ENCODE measurements around the gene FADS1.

The FADS1 gene

DNA sequence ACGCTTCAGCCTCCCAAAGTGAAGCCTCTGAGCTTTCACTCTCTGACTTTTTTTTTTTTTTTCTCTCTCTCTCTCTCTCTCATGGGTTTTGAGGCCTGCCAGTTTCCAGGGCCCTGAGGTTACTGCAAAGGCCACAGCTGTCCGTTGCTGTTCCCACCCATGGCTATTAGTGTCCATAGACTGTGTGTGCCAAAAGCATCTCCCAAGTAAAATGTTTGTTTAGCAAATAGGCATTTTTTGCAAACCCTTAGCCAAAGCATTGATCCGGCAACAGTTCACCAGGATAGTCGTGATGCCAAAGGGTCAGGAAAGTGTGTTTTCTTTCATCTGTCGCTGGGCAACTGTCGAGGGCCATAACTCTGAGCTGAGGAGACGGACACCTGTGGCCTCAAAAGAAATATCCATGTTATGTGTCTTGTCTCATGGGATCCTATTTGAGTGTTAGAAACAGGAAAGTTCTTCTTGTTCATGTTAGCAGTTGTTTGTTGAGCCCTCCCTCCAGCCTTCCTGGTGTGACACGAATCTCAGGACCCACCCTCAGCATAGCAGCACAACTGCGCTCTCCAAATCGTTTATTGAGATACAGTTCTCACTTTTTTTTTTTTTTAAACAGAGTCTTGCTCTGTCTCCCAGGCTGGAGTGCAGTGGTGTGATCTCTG, 29.7 kb upstream of the FADS1 start:
- DNase-seq (ENCODE audit: low read depth, low spot score) = no peak

DNA sequence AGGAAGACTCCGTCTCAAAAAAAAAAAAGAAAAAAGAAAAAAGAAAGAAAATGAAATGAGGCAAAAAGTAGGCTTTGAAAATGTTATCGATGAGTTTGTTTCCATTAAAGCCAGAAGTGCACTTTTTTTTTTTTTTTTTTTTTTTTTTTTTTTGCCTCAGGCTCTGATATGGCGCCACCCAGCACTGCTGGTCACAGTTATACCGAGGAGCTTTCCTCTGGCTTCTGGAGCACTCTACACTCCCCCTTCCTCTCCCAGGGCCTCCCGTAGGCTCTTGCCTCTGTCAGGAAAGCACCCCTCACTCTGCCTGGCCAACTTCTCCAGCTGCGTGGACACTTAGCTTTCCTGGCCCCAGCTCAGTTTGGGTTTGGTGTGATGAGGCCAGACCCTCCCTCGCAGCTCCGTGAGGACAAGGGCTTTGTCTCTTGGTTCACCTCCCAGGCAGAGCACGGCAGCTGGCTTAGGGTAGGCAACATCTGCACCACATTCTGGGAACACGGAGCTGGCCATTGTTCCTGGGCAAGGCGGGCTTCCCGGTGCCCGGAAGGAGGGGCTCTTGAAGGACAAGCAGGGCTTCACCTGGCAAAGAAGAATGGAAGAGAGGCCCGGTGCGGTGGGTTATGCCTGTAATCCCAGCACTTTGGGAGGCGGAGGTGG, 28.2 kb upstream of the FADS1 start:
- no peak for DNase-seq (ENCODE audit: low read depth, low spot score)

DNA sequence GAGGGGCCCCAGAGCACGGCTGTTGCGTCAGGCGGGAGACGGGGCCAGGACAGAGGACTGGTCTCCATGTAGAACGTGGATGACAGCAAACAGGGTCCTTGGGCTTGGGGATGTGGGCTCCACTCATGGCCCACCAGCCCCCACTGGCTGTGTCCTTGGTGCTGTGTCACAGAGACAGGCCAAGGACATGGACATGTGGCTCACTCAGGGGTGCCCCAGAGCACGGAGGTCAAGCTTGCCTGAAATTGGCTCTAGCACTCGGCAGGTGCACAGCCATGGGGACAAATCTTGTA, 25.7 kb upstream of the FADS1 start:
- no peak for DNase-seq (ENCODE audit: low read depth, low spot score)

DNA sequence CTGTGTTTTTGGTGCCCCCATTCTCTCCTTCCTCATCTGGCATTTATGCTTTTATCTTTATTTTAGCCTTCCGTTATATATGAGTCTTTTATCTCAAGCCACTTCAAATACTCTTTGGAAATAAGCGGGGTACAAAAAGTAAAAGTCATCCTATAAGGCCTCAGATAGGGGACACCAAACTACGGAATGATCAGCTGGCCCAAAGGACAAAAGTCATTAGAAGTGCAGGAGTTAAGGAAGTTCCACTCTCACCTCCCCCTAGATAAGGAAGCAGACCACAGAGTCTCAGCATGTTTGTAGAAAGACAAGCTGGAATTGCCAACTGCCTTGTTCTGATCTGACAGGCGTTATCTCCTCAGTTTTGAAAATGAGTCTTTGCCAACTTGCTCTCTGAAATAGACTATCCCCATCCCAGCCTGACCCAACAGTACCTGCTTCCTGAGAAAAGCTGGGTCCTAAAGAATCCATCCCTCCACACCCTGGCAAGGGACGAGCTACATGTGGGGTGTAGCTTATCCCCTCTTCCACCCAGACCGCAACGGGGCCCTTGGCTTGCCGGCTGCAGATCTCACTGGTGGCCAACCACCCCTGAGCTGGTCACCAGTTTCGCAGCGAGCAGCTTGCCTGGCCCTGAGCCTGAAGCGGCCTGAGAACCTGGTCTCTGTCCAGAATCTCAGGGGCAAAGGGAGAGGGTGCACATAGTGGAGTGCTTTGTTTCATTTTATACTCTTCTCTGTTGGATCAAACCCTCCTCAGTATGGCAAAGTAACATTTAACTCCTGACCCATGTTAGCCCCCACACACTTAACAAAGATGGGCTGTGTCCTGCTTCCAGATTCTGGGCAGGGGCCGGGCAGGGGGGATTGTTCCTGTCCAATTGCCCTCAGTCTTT, 25.1 kb upstream of the FADS1 start:
- no peak for DNase-seq (ENCODE audit: low read depth, low spot score)

DNA sequence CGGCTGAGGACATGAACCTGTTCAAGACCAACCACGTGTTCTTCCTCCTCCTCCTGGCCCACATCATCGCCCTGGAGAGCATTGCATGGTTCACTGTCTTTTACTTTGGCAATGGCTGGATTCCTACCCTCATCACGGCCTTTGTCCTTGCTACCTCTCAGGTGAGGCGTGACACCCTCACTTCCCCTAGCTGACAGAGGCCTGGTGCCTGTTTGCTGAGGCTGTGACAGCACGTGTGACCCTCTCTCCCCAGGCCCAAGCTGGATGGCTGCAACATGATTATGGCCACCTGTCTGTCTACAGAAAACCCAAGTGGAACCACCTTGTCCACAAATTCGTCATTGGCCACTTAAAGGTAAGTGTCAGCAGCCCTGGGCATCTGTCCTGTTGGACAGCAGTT, 23.6 kb upstream of the FADS1 start:
- no peak for DNase-seq (ENCODE audit: low read depth, low spot score)

DNA sequence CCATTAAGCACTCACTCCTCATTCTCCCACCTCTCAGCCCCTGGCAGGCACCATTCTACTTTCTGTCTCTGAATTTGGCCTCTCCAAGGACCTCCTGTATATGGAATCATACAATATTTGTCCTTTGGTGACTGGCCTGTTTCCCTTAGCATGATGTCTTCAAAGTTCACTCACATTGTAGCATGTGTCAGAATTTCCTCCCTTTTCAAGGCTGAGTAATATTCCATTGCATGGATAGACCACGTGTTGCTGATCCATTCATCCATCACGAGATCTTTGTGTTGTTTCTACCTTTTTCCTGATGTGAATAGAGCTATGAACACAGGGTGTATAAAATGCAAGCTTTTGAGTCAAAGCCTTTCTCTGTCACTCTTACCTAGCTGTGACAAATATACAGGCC, 22.9 kb upstream of the FADS1 start:
- DNase-seq (ENCODE audit: low read depth, low spot score) = no peak

DNA sequence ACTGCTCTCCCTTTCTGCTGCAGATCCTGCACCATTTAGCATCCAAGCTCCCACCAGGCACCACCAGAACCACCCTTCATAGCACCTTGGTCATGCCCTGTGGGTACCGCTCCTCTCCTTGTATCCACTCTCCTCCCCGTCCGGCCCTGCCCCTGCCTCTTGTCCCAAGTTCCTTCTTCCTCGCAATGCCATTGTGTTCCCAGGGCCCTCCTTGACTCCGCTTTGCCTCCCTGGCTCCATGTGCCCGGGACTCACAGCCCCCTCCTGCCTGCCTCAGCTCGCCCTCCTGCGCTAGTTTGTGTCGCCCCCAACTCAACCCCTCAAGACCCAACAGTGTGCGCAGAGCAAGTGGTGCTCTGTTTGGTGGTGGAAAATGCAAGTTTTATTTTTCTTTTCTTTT, 22.1 kb upstream of the FADS1 start:
- DNase-seq (ENCODE audit: low read depth, low spot score) = no peak

DNA sequence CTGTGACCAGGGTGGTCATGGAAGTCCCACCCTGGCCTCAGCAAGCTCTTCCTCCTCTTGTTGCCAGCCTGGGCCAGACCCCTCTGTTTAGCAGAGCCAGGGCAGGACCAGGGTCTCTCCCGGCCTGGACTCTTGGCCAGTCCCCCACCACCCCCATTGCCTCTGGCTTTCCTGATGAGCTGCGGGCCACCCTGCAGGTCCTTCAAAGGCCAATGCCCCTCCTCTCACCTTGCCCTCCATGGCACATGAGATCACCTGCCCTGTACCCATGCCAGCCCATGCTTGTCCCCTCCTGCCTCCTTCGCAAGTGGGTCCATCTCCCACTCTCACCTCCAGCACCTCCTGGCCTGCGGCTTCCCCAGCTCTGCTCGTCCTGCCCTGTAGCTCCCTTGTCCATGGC, 21.7 kb upstream of the FADS1 start:
- no peak for DNase-seq (ENCODE audit: low read depth, low spot score)

DNA sequence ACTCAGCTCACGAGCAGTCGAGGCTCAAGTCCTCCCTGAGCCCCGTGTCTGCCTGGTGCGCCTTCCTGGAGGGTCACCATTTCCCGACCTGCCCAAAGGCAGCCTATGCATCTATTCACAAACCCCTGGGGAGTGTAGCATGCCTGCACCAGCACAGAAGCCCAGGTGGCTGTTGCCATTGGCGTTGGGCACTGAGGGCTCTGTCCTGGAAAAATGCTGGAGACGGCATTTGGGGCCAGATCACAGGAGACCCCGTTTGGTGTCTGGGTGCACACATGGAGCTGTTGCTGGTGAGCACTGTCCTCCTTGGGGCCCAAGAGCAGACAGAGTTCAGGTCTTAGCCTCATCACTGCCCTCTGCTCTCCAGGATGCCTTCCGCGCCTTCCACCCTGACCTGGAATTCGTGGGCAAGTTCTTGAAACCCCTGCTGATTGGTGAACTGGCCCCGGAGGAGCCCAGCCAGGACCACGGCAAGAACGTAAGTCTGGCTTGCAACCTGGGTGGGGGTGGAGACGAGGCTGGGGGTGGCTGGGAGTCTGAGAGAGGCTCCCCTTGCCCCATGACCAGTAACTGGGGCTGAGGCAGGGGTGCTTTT, 20.7 kb upstream of the FADS1 start:
- DNase-seq (ENCODE audit: low read depth, low spot score) = no peak

DNA sequence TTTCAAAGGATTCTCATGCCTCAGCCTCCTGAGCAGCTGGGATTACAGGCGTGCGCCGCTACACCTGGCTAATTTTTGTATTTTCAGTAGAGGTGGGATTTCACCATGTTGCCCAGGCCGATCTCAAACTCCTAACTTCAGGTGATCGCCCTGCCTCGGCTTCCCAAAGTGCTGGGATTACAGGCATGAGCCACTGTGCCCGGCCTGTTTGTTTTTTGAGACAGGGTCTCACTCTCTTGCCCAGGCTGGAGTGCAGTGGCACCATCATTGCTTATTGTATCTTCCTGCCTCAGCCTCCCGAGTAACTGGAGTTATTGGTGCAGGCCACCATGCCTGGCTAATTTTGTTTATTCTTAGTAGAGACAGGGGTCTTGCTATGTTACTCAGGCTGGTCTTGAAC, 19.4 kb upstream of the FADS1 start:
- DNase-seq (ENCODE audit: low read depth, low spot score) = no peak

DNA sequence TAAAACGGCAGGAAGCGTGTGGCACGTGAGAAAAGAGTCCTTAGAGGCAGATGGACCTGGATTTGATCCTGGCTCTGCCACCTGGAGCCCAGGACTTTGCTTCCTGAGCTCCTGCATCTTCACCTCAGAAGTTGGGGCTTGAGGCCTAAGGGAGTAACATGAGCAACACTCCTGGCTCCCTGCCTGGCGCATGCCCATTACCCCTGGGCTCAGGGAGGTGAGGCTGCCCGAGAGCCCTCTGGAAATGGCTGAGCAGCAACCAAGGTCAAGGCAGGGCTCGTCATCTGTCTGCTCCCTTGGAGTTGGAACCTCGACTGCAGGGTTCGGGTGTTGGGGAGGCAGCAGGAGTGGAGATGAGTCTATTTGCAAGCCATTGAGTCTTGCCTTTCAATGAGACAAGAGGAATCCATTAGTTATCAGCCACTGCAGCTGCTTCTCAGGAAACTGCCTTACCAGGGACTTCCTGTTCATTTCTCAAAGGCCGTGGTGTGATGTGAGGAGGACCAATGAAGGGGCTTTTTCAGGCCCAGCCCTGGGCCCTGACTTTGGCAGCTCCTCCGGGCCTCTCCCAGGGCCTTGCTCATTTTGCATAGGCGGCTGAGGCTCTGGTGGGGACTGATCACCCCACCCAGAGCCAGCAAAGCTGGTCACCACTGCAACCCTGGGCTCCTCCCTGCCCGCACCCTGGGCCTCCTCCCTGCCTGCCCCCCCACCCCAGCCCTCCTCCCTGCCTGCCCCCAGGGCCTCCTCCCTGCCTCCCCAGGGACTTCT, 17.7 kb upstream of the FADS1 start:
- no peak for DNase-seq (ENCODE audit: low read depth, low spot score)

DNA sequence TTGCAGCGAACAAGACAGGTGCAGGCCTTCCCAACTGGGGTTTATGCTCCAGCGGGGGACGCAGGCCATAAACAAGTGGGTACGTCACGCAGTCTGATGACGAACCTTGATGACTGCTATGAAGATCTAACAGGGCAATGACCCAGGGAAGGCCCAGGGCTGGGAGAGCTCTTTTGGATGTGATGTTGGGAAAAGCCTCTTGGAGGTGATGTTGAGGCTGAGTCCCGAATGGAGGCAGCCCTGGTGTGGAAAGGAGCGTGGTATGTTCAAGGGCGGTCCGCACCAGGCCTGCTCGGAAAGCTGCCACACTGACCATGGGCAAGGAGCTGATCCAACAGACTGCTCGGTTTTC, 17.1 kb upstream of the FADS1 start:
- DNase-seq (ENCODE audit: low read depth, low spot score) = no peak

DNA sequence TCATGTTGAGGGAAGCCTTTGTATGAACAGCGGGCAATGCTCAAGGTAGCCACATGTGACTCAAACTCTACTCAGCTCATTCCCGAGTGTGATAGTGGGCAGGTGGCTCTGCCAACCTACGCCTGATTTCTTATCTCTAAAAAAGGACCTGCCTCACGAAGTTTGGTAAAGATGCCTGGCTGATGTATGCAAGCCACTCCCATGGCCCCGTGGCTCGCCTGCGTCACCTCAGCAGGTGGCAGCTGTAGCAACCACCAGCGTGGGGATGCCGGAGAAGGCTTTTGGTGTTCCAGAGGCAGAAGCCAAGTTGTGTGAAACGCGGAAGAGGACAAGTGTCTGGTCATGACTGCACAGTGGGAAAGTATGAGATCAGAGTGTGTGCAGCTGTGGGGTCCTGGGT, 16.7 kb upstream of the FADS1 start:
- no peak for DNase-seq (ENCODE audit: low read depth, low spot score)

DNA sequence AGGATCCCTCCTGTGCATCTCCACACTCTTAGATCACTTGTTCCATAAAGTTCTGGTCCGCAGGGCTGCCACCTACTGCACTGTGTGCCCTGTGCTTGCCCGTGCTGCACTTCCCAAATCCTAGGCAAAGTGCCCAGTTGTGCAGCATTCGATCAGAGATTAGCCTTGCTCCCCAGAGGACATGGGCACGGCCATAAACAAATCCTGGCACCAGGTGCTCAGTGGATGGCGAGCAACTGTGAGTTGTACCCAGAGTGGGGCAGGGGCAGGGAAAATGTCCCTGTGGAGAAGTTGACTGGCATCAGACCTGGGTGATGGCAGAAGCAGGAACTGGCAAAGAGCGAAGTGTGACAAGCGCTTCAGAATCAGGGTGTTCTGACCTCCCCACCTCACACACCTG, 16.0 kb upstream of the FADS1 start:
- DNase-seq (ENCODE audit: low read depth, low spot score) = no peak

DNA sequence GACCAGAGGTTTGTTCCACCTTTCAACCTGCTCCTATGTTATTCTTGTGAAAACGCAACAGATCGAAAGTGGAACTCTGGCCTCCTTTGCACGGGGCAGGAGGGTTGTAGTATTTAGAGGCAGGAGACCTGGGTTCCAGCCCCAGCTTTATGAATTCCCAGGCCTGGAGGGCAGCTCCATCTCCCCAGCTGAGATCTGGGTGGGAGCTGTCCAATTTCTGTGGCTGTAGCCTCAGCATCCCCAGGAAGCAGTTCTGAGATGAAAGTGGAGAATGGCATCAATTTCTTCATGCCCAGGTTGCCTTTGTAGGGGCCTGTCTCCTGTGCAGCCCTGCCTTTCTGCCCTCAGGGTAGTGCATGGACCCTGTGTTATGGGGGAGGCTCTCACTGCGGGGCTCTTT, 15.4 kb upstream of the FADS1 start:
- no peak for DNase-seq (ENCODE audit: low read depth, low spot score)

DNA sequence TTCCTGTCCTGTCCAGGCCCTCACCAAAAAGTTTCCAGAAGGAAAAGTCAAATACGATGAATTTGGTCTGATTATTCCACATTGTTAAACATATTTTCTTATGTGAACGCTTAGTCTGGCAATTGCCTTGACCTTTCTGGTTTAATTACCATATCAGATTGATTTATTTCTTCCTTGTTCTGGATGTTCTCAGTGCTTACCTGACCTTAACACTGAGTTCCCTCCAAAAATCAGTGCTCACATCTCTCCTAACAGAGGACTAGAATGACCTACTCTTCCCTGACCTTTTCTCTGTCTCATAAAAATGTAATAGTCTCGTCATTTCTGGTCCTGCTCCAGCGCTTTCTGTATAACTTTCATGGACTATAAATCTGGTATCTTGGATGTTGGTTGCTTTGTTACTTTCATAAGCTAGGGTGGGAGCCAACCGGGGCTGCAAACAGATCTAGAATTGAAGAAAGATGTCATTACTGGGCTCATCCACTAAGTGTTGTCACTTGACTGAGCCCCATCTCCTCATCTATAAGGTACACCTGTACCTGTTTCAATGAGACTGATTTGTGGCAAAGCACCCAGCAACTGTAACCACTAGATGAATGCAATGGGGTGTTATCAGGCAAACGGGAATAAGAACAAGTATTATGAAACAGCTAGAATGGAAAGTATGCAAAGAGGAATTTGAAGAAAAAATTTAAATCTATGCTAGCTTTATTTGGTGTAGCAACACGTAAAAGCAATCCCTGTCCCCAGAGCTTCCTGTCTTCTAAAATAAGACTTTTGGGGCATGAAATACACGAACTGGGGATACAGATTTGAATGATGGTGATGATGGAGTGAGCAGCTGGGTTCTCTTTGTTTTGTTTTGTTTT, 13.7 kb upstream of the FADS1 start:
- no peak for DNase-seq (ENCODE audit: low read depth, low spot score)

DNA sequence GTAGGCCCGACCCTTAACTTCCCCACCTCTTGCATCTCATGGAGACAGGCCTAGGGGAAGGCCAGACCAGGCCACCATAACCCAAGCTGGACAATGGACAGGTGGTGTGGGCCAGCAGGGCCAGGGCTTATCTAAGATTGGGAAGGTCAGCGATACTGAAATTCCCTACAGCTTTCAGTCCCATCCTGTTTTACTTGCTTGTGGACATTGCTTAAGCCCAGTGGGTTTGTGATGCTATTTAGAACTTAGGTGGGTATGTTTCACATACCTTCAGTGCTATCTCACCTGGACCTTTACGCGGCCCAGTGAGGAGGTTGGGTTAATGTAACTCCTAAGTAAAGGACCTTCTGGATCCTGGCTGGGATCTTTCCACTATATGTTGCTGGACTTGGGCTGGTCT, 13.0 kb upstream of the FADS1 start:
- DNase-seq (ENCODE audit: low read depth, low spot score) = no peak

DNA sequence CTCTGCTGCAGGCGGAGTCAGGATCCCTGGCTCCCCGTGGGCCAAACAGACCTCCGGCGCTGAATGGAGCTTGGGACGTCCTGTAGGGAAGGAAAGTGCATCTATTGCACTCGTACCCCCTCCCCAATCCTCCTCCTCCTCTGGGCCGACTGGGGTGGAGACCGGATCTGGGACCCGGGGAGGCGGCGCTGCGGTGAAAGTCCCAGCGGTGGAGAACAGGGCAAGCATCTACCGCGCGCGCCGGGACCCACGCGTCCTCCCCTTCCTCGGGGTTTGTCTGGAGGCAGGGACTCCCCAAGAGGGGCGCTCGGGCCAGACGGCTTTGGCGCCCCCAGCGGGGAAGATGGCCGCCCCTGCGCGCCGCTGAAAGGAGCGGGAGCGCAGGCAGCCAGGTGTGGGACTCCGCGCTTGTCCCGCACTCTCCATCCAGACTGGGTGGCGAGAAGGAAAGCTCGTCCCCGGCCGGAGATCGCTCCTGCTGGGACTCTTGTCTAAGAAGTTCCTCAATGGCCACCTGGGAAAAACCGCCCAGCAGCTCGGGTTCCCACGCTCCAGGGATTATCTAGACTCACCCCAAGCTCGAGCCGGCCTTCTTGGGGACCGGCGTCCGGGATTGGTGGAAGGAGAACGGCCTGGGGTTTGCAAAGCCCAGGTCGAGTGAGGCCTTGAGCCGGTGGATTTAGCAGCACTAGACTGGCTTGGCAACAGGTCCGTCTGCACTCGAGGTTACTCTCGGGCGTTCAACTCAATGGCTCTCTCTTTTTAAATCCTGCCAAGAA, 12.0 kb upstream of the FADS1 start:
- no peak for DNase-seq (ENCODE audit: low read depth, low spot score)

DNA sequence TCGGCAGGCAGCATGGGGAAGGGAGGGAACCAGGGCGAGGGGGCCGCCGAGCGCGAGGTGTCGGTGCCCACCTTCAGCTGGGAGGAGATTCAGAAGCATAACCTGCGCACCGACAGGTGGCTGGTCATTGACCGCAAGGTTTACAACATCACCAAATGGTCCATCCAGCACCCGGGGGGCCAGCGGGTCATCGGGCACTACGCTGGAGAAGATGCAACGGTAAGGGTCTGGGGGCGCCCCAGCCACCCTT, 11.5 kb upstream of the FADS1 start:
- no peak for DNase-seq (ENCODE audit: low read depth, low spot score)

DNA sequence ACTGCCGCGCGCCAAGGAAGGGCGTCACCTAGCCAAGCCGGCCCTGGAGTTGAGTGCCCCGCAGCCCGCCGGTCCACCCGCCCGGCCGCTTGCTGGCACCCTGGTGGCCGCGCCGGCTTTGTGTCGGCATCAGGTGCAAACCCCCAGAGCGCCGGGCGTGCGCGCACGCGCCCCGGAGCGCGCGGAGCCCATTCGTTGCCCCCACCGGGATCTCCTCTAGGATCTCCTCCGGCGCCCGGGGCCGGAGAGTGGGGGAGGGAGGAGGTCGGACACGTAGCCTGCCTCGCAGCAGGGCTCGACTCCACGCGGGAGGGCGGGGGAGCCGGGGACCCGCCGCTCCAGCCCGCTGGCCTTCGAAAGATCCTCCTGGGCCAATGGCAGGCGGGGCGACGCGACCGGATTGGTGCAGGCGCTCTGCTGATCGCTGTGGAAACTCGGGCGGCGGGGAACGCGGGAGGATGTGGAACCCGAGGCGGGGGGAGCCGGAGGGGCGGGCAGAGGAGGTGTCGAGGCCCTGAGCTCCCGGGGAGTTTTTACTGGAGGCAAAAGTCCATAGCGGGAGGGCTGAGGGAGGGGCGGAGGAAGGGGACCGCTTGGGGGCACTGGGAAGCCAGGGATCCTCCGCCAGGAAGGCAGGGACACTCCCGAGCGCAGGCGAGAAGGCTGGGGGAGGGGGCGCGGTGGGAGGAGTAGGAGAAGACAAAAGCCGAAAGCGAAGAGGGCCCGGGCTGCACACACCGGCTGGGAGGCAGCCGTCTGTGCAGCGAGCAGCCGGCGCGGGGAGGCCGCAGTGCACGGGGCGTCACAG, 11.0 kb upstream of the FADS1 start, which contains the start of gene FADS2:
Gene FADS2 (plus strand): TSS at position 730 of the 808 bp plus-strand sequence. CDS start 91 bp downstream, outside the sequence.
- no peak for DNase-seq (ENCODE audit: low read depth, low spot score)
